Keratinocyte (primary cell): Measurements from ENCODE around the gene SLC22A14. TPM values are rescaled to one million over a fixed set of nuclear protein-coding genes. Genes with fewer than 3 reads are reported as not detected.

Experiments used
- DNase-seq: peaks from one replicate; pipeline ENCODE4 v3.0.0-alpha.2; 2011; ENCODE audit warnings: low read depth, missing footprints, low spot score
- FAIRE-seq: peaks from 2 replicates; lab custom pipeline; 2011; peaks lifted over from hg19 to GRCh38; lab: Jason Lieb, UNC
- H2AFZ ChIP-seq: 2 replicates; pipeline ENCODE4 v1.6.0; 2012; ENCODE audit warnings: low read length, control low read depth, inconsistent platforms; ENCODE audit not compliant: control insufficient read depth
- H3K27ac ChIP-seq: 2 replicates; pipeline ENCODE4 v1.5.1; 2011; ENCODE audit warnings: low read length; ENCODE audit not compliant: control insufficient read depth, insufficient read depth
- H3K27me3 ChIP-seq: 3 replicates; pipeline ENCODE4 v1.6.0; 2011; ENCODE audit warnings: low read length; ENCODE audit not compliant: control insufficient read depth, insufficient read depth; ENCODE audit errors: extremely low read depth
- H3K36me3 ChIP-seq, 2 experiments: 2 replicates in 1 of 2; 3 replicates in 1 of 2; pipeline ENCODE4 v1.5.1; 2011; ENCODE audit warnings: low read length in 2 of 2, mild to moderate bottlenecking in 1 of 2; ENCODE audit not compliant: control insufficient read depth in 2 of 2, insufficient read depth in 2 of 2; ENCODE audit errors: extremely low read depth in 1 of 2
- H3K4me1 ChIP-seq: 3 replicates; pipeline ENCODE4 v1.5.1; 2011; ENCODE audit warnings: low read length; ENCODE audit not compliant: control insufficient read depth, insufficient read depth; ENCODE audit errors: extremely low read depth
- H3K4me2 ChIP-seq: 3 replicates; pipeline ENCODE4 v1.6.0; 2011; ENCODE audit warnings: low read depth, low read length; ENCODE audit not compliant: control insufficient read depth, insufficient read depth; ENCODE audit errors: extremely low read depth
- H3K4me3 ChIP-seq, 3 experiments: fragments of 200-600 bp in 1 of 3; sonication (generic) in 1 of 3; 2 replicates in 2 of 3; 3 replicates in 1 of 3; pipeline ENCODE4 v1.5.1; 2011 to 2016; ENCODE audit warnings: low read length in 3 of 3, mild to moderate bottlenecking in 3 of 3, control low read depth in 2 of 3, inconsistent platforms in 1 of 3, low read depth in 1 of 3, mixed read lengths in 1 of 3, mixed run types in 1 of 3, moderate library complexity in 1 of 3; ENCODE audit not compliant: control insufficient read depth in 2 of 3, insufficient read depth in 2 of 3; ENCODE audit errors: extremely low read depth in 1 of 3
- H3K79me2 ChIP-seq: 2 replicates; pipeline ENCODE4 v1.6.0; 2012; ENCODE audit warnings: low read length; ENCODE audit not compliant: control insufficient read depth, insufficient read depth
- H3K9ac ChIP-seq: 3 replicates; pipeline ENCODE4 v1.6.0; 2011; ENCODE audit warnings: low read length; ENCODE audit not compliant: control insufficient read depth, insufficient read depth; ENCODE audit errors: extremely low read depth
- H3K9me1 ChIP-seq: 3 replicates; pipeline ENCODE4 v1.6.0; 2011; ENCODE audit warnings: low read length; ENCODE audit not compliant: control insufficient read depth, insufficient read depth; ENCODE audit errors: extremely low read depth
- H3K9me3 ChIP-seq: 2 replicates; pipeline ENCODE4 v1.5.1; 2012; ENCODE audit warnings: low read depth, low read length; ENCODE audit not compliant: control insufficient read depth
- H4K20me1 ChIP-seq: 3 replicates; pipeline ENCODE4 v1.6.0; 2011; ENCODE audit warnings: low read length; ENCODE audit not compliant: control insufficient read depth, insufficient read depth; ENCODE audit errors: extremely low read depth
- EZH2 ChIP-seq: IDR thresholded peaks from one replicate; pipeline ENCODE4 v1.6.1; 2012; ENCODE audit warnings: inconsistent platforms, mild to moderate bottlenecking, low read length, moderate library complexity
- dilution Hi-C: fragments of 300-500 bp; cut with MboI; formaldehyde crosslinking; loops from one replicate; pipeline ENCODE4 v1.7.0; 2020; ENCODE audit warnings: low sequenced_read_pairs; ENCODE audit not compliant: extremely low pct_ligation_motif_present
- polyA plus RNA-seq, 5 experiments: library from polyadenylated mRNA; depleted of rRNA in 3 of 5; stranded (reverse) in 3 of 5; stranded (forward) in 1 of 5; unstranded in 1 of 5; fragments of >200 nt; gene quantifications; 1 replicate in 1 of 5; 2 replicates in 3 of 5; 3 replicates in 1 of 5; pipeline versions ENCODE4 v1.2.1 to v1.2.3, GENCODE V29; 2011 to 2012; ENCODE audit warnings: missing spikeins in 2 of 5, low read depth in 1 of 5, low replicate concordance in 1 of 5
- TF ChIP-seq, protein P1 (sequence below), 3 experiments: IDR thresholded peaks in 1 of 3; conservative IDR thresholded peaks in 1 of 3; optimal IDR thresholded peaks in 1 of 3; 2 replicates in 2 of 3; 3 replicates in 1 of 3; pipeline versions ENCODE3 to v1.5.1; 2011; ENCODE audit warnings: low read length in 3 of 3, mild to moderate bottlenecking in 3 of 3, moderate library complexity in 2 of 3, control low read depth in 1 of 3, inconsistent platforms in 1 of 3; ENCODE audit not compliant: insufficient read depth in 2 of 3; ENCODE audit errors: extremely low read depth in 1 of 3

The SLC22A14 gene
- polyA plus RNA-seq, 1 donor (not counting 4 experiments of a cell fraction or from before 2014, with no cell fraction given), result 0.20 TPM

GRCh38 chr3:38311941-38312340, 29.8 kb downstream of the SLC22A14 start:
- Histone ChIP-seq H3K36me3 (peaks cover 0 to 1% of the 10 kb centered on the region in 2 experiments), H3K27ac (no peak overlapping the region), H3K4me1 (no peaks in the 10 kb centered on the region), H3K9ac (no peak overlapping the region), H2AFZ (no peak overlapping the region), H3K27me3 (peaks cover 4% of the 10 kb centered on the region), H4K20me1 (no peaks in the 10 kb centered on the region), H3K79me2 (no peaks in the 10 kb centered on the region), H3K4me2 (no peak overlapping the region), H3K4me3 (no peak overlapping the region), H3K9me3 (no peaks in the 10 kb centered on the region), H3K9me1 (no peaks in the 10 kb centered on the region)
- TF ChIP-seq EZH2, result no peak
- TF ChIP-seq, protein P1, sequence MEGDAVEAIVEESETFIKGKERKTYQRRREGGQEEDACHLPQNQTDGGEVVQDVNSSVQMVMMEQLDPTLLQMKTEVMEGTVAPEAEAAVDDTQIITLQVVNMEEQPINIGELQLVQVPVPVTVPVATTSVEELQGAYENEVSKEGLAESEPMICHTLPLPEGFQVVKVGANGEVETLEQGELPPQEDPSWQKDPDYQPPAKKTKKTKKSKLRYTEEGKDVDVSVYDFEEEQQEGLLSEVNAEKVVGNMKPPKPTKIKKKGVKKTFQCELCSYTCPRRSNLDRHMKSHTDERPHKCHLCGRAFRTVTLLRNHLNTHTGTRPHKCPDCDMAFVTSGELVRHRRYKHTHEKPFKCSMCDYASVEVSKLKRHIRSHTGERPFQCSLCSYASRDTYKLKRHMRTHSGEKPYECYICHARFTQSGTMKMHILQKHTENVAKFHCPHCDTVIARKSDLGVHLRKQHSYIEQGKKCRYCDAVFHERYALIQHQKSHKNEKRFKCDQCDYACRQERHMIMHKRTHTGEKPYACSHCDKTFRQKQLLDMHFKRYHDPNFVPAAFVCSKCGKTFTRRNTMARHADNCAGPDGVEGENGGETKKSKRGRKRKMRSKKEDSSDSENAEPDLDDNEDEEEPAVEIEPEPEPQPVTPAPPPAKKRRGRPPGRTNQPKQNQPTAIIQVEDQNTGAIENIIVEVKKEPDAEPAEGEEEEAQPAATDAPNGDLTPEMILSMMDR (optimal IDR thresholded peaks at IDR 0.05 in 1 of 3, IDR thresholded peaks at IDR 0.05 in 1 of 3, conservative IDR thresholded peaks at IDR 0.05 in 1 of 3; ENCODE audit: extremely low read depth in 1 of 3, insufficient read depth in 2 of 3, low read length in 3 of 3), result no peak
- FAIRE-seq, result no peak
- dilution Hi-C loops, result no loop called here
- DNase-seq, result no peak

GRCh38 chr3:38312356-38312755, 30.3 kb downstream of the SLC22A14 start:
- H3K79me2 ChIP-seq, result no peaks in the 10 kb centered on the region
- FAIRE-seq (no peak), DNase-seq (no peak)

More at GRCh38 chr3:38312356-38312755, 30.3 kb downstream of the SLC22A14 start:
- H3K9me3 ChIP-seq, result no peaks in the 10 kb centered on the region
- H4K20me1 ChIP-seq, result no peaks in the 10 kb centered on the region
- no peak overlapping the region for H3K27ac ChIP-seq
- H2AFZ ChIP-seq, result no peak overlapping the region
- H3K4me2 ChIP-seq, result no peak overlapping the region
- no peaks in the 10 kb centered on the region for H3K4me1 ChIP-seq
- peaks cover 4% of the 10 kb centered on the region for H3K27me3 ChIP-seq
- dilution Hi-C loops, result no loop called here
- H3K36me3 ChIP-seq, result peaks cover 0 to 1% of the 10 kb centered on the region in 2 experiments
- TF ChIP-seq, protein P1 (optimal IDR thresholded peaks at IDR 0.05 in 1 of 3, IDR thresholded peaks at IDR 0.05 in 1 of 3, conservative IDR thresholded peaks at IDR 0.05 in 1 of 3; ENCODE audit: extremely low read depth in 1 of 3, insufficient read depth in 2 of 3, low read length in 3 of 3), result no peak
- TF ChIP-seq EZH2, result no peak
- no peak overlapping the region for H3K9ac ChIP-seq
- no peaks in the 10 kb centered on the region for H3K9me1 ChIP-seq
- H3K4me3 ChIP-seq, result no peak overlapping the region
